Measurements from ENCODE around the gene ESRP2. TPM values are rescaled to one million over a fixed set of nuclear protein-coding genes. Genes with fewer than 3 reads are reported as not detected.
A peak's percentile ranks its signal among the peaks of the same experiment; 100 is the strongest.

Gene ESRP2
- total and polyA plus RNA-seq, 9 donors, result 0.09 to 6.4 (median 0.74) TPM

DNA sequence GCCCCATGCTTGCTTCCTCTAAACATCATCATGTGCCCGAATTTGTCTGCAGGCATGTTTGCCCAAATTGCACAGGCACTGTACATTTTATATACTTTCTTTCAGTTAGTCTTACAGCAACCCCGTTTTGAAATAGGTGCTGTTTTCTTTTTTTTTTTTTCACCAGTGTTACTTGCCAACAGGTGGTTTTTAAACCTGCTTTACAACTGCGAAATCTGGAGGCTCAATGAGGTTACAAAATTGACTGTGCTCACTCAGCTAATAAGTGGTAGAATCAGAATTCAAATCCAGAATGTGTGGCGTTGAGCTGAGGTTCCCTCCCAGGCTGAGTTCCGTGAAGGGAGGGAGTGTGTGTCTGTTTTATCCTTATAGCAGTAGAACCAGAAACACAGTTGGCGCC lies 15.0 kb upstream of the ESRP2 start:
- DNase-seq, result no peak
- 91% methylated on average over 4 of the region's 6 CpGs for WGBS (ENCODE audit: insufficient coverage)
- peaks cover 54% of the 10 kb centered on the region for H3K4me1 ChIP-seq (ENCODE audit: control insufficient read depth, insufficient read depth, low read length)
- no peaks in the 10 kb centered on the region for H3K27me3 ChIP-seq (ENCODE audit: control insufficient read depth, insufficient read depth, low read length)
- peak overlapping the region; percentile 81 for H3K27ac ChIP-seq (ENCODE audit: low read length)
- H3K9me3 ChIP-seq (replicated peaks; ENCODE audit: control insufficient read depth, low read depth, low read length), result no peaks in the 10 kb centered on the region
- peaks cover 34% of the 10 kb centered on the region for H3K36me3 ChIP-seq (ENCODE audit: control insufficient read depth, insufficient read depth, low read length)
- no peak overlapping the region for H3K4me3 ChIP-seq (ENCODE audit: low read length)

- 100% methylated on average over 4 of the region's 4 CpGs for WGBS (ENCODE audit: insufficient coverage)
- H3K36me3 ChIP-seq (ENCODE audit: control insufficient read depth, insufficient read depth, low read length), result peaks cover 19% of the 10 kb centered on the region
Measured at GRCh38 chr16:68249371-68249770, 13.4 kb upstream of the ESRP2 start.

GRCh38 chr16:68247932-68248331 lies 12.0 kb upstream of the ESRP2 start:
- Histone ChIP-seq H3K9me3 (replicated peaks; ENCODE audit: control insufficient read depth, low read depth, low read length) (no peaks in the 10 kb centered on the region), H3K27me3 (ENCODE audit: control insufficient read depth, insufficient read depth, low read length) (no peaks in the 10 kb centered on the region), H3K27ac (ENCODE audit: low read length) (peak overlapping the region; percentile 65), H3K36me3 (ENCODE audit: control insufficient read depth, insufficient read depth, low read length) (peaks cover 13% of the 10 kb centered on the region), H3K4me1 (ENCODE audit: control insufficient read depth, insufficient read depth, low read length) (peaks cover 61% of the 10 kb centered on the region), H3K4me3 (ENCODE audit: low read length) (no peak overlapping the region)
- WGBS (ENCODE audit: insufficient coverage), result 77% methylated on average over 3 of the region's 4 CpGs
- DNase-seq, result no peak

More at GRCh38 chr16:68249371-68249770, 13.4 kb upstream of the ESRP2 start:
- H3K4me3 ChIP-seq (ENCODE audit: low read length), result no peak overlapping the region
- peak overlapping the region; percentile 47 for H3K27ac ChIP-seq (ENCODE audit: low read length)
- H3K4me1 ChIP-seq (ENCODE audit: control insufficient read depth, insufficient read depth, low read length), result peaks cover 62% of the 10 kb centered on the region
- DNase-seq, result no peak
- no peaks in the 10 kb centered on the region for H3K27me3 ChIP-seq (ENCODE audit: control insufficient read depth, insufficient read depth, low read length)
- H3K9me3 ChIP-seq (replicated peaks; ENCODE audit: control insufficient read depth, low read depth, low read length), result no peaks in the 10 kb centered on the region

- Histone ChIP-seq H3K27ac (ENCODE audit: low read length) (peak overlapping the region; percentile 65), H3K4me3 (ENCODE audit: low read length) (no peak overlapping the region), H3K9me3 (replicated peaks; ENCODE audit: control insufficient read depth, low read depth, low read length) (no peaks in the 10 kb centered on the region), H3K27me3 (ENCODE audit: control insufficient read depth, insufficient read depth, low read length) (no peaks in the 10 kb centered on the region), H3K4me1 (ENCODE audit: control insufficient read depth, insufficient read depth, low read length) (peaks cover 56% of the 10 kb centered on the region), H3K36me3 (ENCODE audit: control insufficient read depth, insufficient read depth, low read length) (peaks cover 12% of the 10 kb centered on the region)
- peak; percentile 69 for DNase-seq
- WGBS (ENCODE audit: insufficient coverage), result 90% methylated on average over 4 of the region's 4 CpGs
Measured at GRCh38 chr16:68247400-68247799, 11.5 kb upstream of the ESRP2 start.

GRCh38 chr16:68246666-68247065 lies 10.7 kb upstream of the ESRP2 start:
- 77% methylated on average over 5 of the region's 5 CpGs for WGBS (ENCODE audit: insufficient coverage)
- Histone ChIP-seq H3K36me3 (ENCODE audit: control insufficient read depth, insufficient read depth, low read length) (peaks cover 12% of the 10 kb centered on the region), H3K9me3 (replicated peaks; ENCODE audit: control insufficient read depth, low read depth, low read length) (no peaks in the 10 kb centered on the region), H3K4me1 (ENCODE audit: control insufficient read depth, insufficient read depth, low read length) (peaks cover 51% of the 10 kb centered on the region), H3K27me3 (ENCODE audit: control insufficient read depth, insufficient read depth, low read length) (no peaks in the 10 kb centered on the region), H3K27ac (ENCODE audit: low read length) (peak overlapping the region; percentile 35), H3K4me3 (ENCODE audit: low read length) (no peak overlapping the region)
- DNase-seq, result no peak

DNA sequence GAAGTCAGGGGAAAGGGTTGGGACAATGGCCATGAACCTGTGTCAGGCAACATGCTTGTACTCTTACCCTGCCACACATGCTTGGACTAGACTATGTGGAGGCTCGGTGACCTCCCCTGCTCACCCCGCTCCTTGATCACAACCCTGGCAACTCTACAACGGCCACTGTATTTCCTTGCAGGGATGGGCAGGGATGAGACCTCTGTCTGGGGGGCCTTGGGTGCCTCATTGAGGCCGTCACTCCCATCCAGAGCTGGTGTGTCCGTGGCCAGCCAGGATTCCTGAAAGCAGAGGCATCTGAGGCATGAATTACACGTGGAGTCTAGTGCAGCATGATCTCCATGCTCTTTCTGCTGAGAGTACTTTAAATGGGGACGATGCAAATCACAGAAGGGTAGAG lies 10.2 kb upstream of the ESRP2 start:
- Histone ChIP-seq H3K27ac (ENCODE audit: low read length) (peak overlapping the region; percentile 26), H3K4me3 (ENCODE audit: low read length) (peak overlapping the region; percentile 82), H3K36me3 (ENCODE audit: control insufficient read depth, insufficient read depth, low read length) (peaks cover 10% of the 10 kb centered on the region), H3K27me3 (ENCODE audit: control insufficient read depth, insufficient read depth, low read length) (no peaks in the 10 kb centered on the region), H3K4me1 (ENCODE audit: control insufficient read depth, insufficient read depth, low read length) (peaks cover 46% of the 10 kb centered on the region), H3K9me3 (replicated peaks; ENCODE audit: control insufficient read depth, low read depth, low read length) (no peaks in the 10 kb centered on the region)
- no peak for DNase-seq
- 78% methylated on average over 6 of the region's 7 CpGs for WGBS (ENCODE audit: insufficient coverage)

DNA sequence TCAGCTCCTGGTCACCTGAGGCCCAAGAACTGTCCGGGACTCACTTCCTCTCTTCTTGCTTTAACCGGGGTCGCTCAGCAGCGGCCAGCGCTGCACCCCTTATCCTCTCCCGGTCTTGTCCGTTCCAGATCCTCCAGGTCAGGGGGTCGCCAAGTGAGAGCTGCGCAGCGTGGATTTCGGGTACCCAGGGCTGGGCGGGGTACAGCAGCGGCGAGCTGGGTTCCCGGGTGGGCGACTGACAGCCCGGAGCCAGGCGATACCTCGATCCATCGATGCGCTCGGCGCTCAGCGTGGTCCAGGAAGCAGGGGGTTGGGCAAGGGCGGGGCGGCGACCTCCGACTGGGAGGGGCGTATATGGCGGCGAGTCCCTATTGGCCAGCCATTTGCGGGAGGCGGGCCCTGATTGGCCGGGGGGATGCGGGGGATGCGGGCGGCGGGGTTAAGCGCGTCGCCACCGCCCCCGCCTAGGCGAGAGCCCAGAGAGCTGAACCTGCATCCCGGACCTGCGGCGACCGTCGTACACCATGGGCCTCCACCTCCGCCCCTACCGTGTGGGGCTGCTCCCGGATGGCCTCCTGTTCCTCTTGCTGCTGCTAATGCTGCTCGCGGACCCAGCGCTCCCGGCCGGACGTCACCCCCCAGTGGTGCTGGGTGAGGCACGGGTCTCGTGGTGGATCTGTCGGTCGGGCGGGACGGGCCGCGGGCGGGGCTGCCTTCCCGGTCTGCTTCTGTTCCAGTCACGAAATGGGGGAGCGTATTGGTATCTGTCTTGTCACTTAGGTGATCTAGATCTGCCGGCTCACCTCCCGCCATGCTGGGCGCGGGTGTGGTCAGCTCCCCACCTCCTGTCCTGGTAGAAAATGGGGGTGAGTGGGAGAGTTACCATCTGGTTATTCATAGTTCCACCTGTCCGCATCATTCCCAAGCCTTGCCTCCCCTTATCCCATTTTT lies 9.3 kb upstream of the ESRP2 start, which contains the start of gene PLA2G15:
Gene PLA2G15, plus strand, starts transcription at position 471 of the 951 bp plus-strand sequence. Its CDS starts 54 bp downstream, at position 525.
- H3K4me3 ChIP-seq (ENCODE audit: low read length), result peak within 1 kb of the TSS; percentile 82

DNA sequence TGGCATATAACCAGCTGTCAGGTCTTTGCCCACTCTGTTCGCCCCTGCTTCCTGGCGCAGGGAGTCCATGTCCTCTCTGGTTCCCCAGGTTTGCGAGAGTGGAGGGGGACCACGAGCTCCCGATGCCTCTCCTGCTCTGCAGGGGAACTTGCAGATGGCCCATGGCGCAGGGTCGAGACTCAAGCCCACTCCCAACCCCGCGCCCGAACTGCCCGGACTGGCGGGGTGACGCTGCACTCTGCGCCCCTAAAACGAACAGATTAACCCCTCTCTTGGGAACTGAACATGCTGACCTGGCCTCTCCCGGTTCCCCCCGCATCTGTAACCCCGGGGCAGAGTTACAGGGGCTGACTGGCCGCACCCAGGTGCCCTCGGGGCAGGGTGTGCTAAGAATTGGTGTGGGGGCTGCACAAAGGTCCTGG lies 8.6 kb upstream of the ESRP2 start:
- Histone ChIP-seq H3K4me3 (ENCODE audit: low read length) (peak overlapping the region; percentile 82), H3K9me3 (replicated peaks; ENCODE audit: control insufficient read depth, low read depth, low read length) (no peaks in the 10 kb centered on the region), H3K36me3 (ENCODE audit: control insufficient read depth, insufficient read depth, low read length) (peaks cover 6% of the 10 kb centered on the region), H3K27ac (ENCODE audit: low read length) (no peak overlapping the region), H3K27me3 (ENCODE audit: control insufficient read depth, insufficient read depth, low read length) (peaks cover 3% of the 10 kb centered on the region), H3K4me1 (ENCODE audit: control insufficient read depth, insufficient read depth, low read length) (peaks cover 48% of the 10 kb centered on the region)
- no peak for DNase-seq
- WGBS (ENCODE audit: insufficient coverage), result 4% methylated on average over 20 of the region's 20 CpGs

More for the DNA sequence above, 9.3 kb upstream of the ESRP2 start, which contains the start of gene PLA2G15:
- Histone ChIP-seq H3K36me3 (ENCODE audit: control insufficient read depth, insufficient read depth, low read length) (peaks cover 6% of the 10 kb centered on the region), H3K27ac (ENCODE audit: low read length) (peak within 1 kb of the TSS; percentile 37), H3K9me3 (replicated peaks; ENCODE audit: control insufficient read depth, low read depth, low read length) (no peaks in the 10 kb centered on the region), H3K4me1 (ENCODE audit: control insufficient read depth, insufficient read depth, low read length) (peaks cover 42% of the 10 kb centered on the region), H3K27me3 (ENCODE audit: control insufficient read depth, insufficient read depth, low read length) (no peaks in the 10 kb centered on the region)
- peak; percentile 98 for DNase-seq
- WGBS (ENCODE audit: insufficient coverage), result 0% methylated on average over 59 of the region's 75 CpGs

DNA sequence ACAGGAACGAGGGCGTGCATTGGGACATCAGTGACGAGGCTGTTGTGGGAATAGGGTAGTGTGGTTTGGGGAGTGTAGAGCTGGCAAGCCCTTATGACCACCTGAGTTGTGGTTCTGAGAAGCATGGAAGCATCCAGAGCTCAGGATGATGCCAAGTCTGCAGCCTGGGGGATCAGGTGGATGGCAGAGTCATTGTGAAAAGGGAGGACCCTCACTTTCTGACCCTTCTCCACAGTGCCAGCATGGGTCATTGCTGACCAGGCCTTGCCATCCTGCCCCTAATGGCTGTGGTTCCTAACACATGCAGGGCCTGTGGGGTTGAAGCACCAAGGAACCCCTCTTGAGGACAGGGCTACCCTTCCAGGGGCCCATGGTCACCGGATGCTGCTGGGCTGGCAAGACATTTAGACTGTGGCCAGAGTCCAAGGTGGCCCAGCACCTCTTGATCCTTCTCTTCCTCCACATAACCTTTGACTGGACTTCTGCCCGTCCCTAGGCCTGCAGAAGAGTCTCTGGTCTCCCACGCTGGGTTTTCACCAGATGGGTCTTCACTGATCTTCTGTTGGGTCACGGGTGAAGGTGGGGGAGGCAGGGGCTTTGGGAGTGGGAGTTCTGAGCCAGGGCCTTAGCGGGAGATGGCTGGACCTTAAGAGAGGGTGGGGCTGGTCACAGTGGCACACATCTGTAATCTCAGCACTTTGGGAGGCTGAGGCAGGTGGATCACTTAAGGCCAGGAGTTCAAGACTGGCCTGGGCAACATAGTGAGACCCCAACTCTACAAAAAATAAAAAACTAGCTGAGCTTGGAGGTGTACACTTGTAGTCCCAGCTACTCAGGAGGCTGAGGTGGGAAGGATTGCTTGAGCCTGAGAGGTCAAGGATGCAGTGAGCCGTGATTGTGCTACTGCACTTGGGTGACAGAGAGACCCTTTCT lies 7.3 kb upstream of the ESRP2 start:
- H3K4me3 ChIP-seq (ENCODE audit: low read length), result no peak overlapping the region
- DNase-seq, result no peak
- peaks cover 42% of the 10 kb centered on the region for H3K4me1 ChIP-seq (ENCODE audit: control insufficient read depth, insufficient read depth, low read length)
- no peaks in the 10 kb centered on the region for H3K9me3 ChIP-seq (replicated peaks; ENCODE audit: control insufficient read depth, low read depth, low read length)
- H3K27ac ChIP-seq (ENCODE audit: low read length), result no peak overlapping the region
- no peaks in the 10 kb centered on the region for H3K36me3 ChIP-seq (ENCODE audit: control insufficient read depth, insufficient read depth, low read length)
- peaks cover 3% of the 10 kb centered on the region for H3K27me3 ChIP-seq (ENCODE audit: control insufficient read depth, insufficient read depth, low read length)
- 70% methylated on average over 7 of the region's 9 CpGs for WGBS (ENCODE audit: insufficient coverage)

Measured in muscle of leg (tissue), 11 donors.